Measurements from ENCODE around the gene GXYLT2.

Gene GXYLT2

GRCh38 chr3:72977060-72977808 is 89.4 kb downstream of the GXYLT2 start:
- no peak overlapping the region for H3K27ac ChIP-seq
- TF ChIP-seq ZFX (IDR thresholded peaks at IDR 0.05) (no peak), CTCF (conservative IDR thresholded peaks at IDR 0.05) (peak; percentile 28)

GRCh38 chr3:72982609-72983366 is 94.9 kb downstream of the GXYLT2 start:
- TF ChIP-seq CTCF (conservative IDR thresholded peaks at IDR 0.05), result no peak
- no peak for TF ChIP-seq ZFX (IDR thresholded peaks at IDR 0.05)
- no peak overlapping the region for H3K27ac ChIP-seq

GRCh38 chr3:72985576-72985975 is 97.7 kb downstream of the GXYLT2 start:
- TF ChIP-seq CTCF (conservative IDR thresholded peaks at IDR 0.05) (no peak), ZFX (IDR thresholded peaks at IDR 0.05) (no peak)
- H3K27ac ChIP-seq, result no peak overlapping the region

GRCh38 chr3:72990701-72991395 is 103.0 kb downstream of the GXYLT2 start:
- no peak overlapping the region for H3K27ac ChIP-seq
- TF ChIP-seq CTCF (conservative IDR thresholded peaks at IDR 0.05), result no peak
- no peak for TF ChIP-seq ZFX (IDR thresholded peaks at IDR 0.05)

GRCh38 chr3:72991522-72991921 is 103.7 kb downstream of the GXYLT2 start:
- no peak overlapping the region for H3K27ac ChIP-seq
- no peak for TF ChIP-seq ZFX (IDR thresholded peaks at IDR 0.05)
- TF ChIP-seq CTCF (conservative IDR thresholded peaks at IDR 0.05), result no peak

- H3K27ac ChIP-seq, result no peak overlapping the region
- peak; percentile 13 for TF ChIP-seq CTCF (conservative IDR thresholded peaks at IDR 0.05)
- no peak for TF ChIP-seq ZFX (IDR thresholded peaks at IDR 0.05)
Observed at GRCh38 chr3:72993391-72993790, 105.5 kb downstream of the GXYLT2 start.

GRCh38 chr3:72995337-72995736 is 107.5 kb downstream of the GXYLT2 start:
- no peak overlapping the region; the same call in 1 of the 2 replicates for H3K27ac ChIP-seq
- TF ChIP-seq ZFX (IDR thresholded peaks at IDR 0.05) (no peak), CTCF (conservative IDR thresholded peaks at IDR 0.05) (no peak)
